HG03521 (cell line): Measurements from ENCODE around the gene OTOGL.

Experiments used
- ATAC-seq: cut with Tn5 transposase; IDR thresholded peaks from one replicate; pipeline ENCODE4 v1.9.1; 2021; ENCODE audit warnings: mild to moderate bottlenecking, moderate library complexity; ENCODE audit not compliant: unreplicated experiment

OTOGL gene

GRCh38 chr12:80356097-80356496 is 256.8 kb downstream of the OTOGL start:
- ATAC-seq, result no peak

- no peak for ATAC-seq
These were observed 260.4 kb downstream of the OTOGL start for GRCh38 chr12:80359703-80360102.

DNA sequence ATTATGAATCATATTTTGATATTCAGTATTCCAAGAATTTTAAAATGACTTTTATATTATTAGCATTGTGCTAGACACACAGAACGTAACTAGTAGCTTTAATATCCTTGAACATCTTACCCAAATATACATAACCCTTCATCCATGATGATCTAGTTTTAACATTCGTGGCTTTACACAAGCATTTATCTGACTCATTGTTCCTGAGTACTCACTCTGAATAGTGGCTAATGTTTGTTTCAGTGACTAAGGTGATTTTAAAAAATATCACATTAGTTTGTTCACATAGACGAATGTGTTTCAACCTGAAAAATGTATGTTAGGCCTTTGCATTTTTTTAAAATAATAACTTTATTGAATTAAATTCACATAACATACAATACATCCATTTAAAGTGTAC is 264.7 kb downstream of the OTOGL start:
- ATAC-seq, result no peak

- ATAC-seq, result no peak
These were observed 274.3 kb downstream of the OTOGL start for GRCh38 chr12:80373666-80374065.

DNA sequence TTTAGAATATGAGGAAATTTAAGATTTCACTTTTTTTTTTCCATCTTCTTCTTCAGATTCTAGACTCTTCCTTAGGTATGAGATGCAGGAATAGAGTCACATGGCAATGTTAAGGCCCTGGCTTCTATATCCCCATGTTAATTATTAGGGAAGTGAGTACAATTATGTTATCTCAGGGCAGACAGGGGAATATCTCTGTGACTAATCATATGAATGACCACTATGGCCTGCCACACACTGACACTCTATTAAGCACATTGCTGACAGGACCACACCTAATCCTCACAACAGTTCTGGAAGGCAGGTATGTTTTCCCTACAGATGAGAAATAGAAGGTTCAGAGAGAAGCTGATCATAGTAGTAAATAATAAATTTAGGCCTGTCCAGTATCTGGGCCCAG is 275.3 kb downstream of the OTOGL start:
- ATAC-seq, result no peak

- no peak for ATAC-seq
These were observed 277.9 kb downstream of the OTOGL start for GRCh38 chr12:80377140-80377794.

DNA sequence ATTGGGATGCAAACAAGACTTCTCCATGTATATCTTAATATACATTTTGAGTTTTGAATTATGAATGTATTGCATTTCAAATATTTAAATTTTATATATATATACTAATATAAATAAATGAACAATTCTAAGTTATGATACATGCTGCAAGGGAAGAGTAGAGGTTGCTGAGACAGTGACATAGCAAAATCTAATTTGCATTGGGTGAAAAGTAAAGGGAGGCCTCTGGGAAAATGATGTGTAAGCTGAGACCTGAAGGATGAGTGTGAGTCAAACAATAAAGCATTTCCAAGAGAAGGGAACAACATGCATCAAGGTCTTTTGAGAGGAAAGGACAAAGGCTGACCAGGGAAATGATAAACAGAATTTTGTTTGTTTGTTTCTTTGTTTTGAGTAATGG is 281.8 kb downstream of the OTOGL start:
- no peak for ATAC-seq

DNA sequence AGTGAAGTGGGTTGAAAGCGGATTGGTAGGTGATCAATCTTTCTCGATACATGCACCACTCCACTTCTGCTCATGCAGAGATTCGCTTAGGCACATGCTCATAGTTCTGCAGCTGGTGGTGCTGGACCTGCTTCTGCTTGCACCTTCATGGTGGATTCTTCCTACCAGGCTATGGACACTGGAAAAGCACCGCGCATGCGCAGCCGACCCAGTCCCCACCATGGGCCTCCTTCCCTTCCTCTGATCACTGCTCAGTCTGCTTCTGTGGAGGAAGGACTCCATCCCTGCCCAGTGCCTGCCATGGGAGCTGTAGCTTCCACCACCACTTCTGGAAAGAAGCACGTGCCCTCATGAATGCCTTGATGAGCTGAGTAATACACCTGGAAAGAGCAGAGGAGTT is 282.9 kb downstream of the OTOGL start:
- no peak for ATAC-seq

- ATAC-seq, result no peak
These were observed 301.2 kb downstream of the OTOGL start for GRCh38 chr12:80400571-80400991.

- ATAC-seq, result no peak
These were observed 301.9 kb downstream of the OTOGL start for GRCh38 chr12:80401191-80401590.

GRCh38 chr12:80404629-80405028 is 305.3 kb downstream of the OTOGL start:
- ATAC-seq, result no peak

DNA sequence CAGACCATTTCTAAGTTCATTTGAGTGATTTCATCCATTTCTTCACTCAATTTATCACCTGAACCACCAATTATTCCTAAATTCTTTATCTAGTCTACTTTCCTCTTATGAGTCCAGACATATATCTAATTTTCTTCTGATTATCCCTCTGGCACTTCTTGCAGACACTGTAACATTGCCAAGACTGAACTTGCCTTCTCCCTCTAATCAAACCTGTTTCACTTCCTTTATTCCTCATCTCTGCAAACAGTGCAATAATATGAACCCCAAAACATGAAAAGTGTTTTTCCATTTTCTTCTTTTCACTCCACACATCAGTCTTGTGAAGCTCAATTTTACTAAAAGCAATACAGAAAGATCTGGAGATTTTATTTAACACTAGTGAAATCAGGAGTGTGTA is 306.9 kb downstream of the OTOGL start:
- ATAC-seq, result no peak

GRCh38 chr12:80411787-80412186 is 312.4 kb downstream of the OTOGL start:
- ATAC-seq, result peak; percentile 53

DNA sequence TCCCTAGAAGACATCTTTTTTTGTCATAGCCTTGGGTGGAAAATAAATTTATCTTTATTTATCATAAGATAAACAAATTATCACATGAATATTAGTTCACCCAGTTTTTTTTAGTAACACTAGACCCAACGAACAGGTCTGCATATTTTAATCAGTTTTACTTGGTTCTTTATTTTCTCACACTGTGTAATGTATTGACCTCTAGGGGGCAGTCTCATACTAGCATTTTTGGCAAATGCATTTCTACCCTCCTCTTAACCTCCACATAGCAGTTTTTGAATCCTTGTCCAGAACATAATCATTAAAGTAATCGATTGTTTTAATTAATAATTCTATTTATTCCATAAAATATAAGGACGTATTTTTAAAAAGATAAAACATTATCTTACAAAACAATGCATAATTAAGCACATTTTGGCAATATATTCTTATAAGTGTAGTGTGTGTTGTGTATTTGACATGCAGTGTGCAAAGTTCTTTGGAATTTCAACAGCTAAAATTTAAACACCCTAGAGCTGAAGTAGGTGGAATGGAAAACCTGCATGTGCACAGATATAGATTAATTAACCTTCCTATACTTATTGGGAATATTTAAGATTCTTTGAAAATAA is 313.1 kb downstream of the OTOGL start:
- no peak for ATAC-seq

DNA sequence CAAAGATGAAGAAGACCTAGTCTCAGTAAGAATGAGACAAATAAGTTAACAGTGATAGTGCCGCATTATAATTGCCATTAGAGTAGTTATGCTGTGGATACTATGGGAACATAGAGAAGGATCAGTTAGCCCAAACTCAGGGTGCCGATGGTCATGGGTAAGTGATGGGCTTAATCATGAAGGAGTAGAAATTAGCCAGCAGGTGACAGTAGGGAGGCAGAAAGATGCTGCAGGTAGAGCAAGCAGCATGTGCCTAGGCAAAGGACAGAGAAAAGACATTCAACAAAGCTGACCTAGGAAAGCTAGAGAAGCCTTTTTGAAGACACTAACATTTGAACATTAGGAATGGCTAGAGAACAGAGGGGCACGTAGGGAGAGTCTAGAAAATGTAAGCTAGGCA is 314.1 kb downstream of the OTOGL start:
- no peak for ATAC-seq

DNA sequence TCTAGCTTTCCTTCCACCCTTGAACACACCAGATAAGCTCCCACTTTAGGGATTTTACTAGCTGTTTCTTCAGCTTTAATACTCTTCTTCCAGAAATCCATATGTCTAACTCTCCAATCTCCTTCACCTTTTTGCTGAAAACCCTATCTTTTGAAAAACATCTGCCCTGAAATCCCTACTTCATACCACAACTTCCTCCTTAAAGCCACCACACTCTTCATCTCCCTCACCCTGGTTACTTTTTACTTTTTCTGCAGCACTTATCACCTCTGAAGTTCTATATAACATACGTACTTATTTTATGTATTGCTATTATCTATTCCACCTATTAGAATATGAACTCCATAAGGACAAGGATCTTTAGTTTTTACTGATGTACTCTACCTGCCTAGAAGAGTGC is 316.1 kb downstream of the OTOGL start:
- no peak for ATAC-seq

DNA sequence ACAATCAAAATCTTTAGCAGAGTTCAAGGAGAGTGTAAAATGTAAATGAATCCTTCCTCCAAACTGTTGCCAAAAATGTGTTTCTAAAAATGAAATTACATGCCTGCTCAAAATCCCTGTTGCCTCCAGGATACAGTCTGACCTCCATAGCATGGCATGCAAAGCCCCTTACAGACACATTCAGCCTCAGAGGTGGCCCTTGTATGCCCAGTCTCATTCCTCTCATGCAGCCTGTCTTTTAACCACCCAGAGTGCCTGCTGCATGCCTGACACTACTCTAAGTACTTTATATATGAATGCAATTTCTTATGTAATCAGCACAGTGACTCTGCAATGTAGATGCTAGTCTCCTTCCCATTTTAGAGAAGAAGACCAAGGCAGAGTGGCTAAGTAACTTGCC is 320.3 kb downstream of the OTOGL start:
- no peak for ATAC-seq

DNA sequence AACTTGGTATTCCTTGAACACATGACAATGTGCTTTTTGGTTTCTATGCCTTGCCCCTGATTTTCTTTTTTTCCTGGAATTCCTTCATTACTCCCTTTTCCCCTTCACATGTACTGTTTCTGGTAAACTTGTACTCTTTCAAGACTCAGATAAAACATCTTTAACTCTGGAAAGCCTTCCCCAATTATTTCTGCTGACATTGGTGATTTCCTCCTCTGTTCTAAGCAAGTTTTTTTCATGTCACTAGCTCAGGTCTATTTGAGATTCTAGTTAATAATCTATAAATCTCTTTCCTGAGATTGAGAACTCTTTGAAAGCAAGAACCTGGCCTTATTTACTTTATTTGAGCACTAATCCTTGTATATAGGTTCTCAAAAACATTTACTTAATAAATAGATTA is 320.7 kb downstream of the OTOGL start:
- no peak for ATAC-seq

GRCh38 chr12:80422550-80422949 is 323.2 kb downstream of the OTOGL start:
- ATAC-seq, result no peak
